ENCODE results near the gene TMCC2. TPM values are rescaled to one million over a fixed set of nuclear protein-coding genes. Genes with fewer than 3 reads are reported as not detected.

TMCC2 gene
- total and polyA plus RNA-seq, 2 of the 8 experiments (the other 6 are each of a cell fraction or from before 2014, with no cell fraction given): 6.7 to 6.8 TPM

DNA sequence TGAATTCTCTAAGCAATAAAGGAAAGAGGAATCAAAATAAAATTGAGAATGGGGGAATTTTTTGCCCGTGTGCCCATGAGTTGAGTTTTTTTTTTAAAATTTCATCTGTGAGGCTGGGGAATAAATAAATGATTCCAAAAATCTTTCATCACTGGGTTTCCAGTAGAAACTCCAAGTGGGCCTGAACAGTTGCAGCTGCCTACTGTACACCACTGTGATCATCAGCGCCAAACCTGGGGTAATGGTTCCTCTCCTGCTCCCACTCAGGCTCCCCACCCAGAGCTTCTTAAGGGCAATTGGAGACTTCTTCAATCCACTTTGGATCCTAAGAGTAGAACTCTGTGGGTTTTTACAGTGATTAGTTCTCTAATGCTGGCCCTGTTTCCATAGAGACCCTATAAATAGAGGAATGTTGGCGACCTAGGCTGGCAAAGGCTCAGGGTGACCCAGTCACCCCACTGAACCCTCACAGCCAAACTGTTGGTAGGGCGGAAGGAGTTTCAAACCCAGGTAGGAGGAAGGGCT is 9.3 kb downstream of the TMCC2 start:
- Histone ChIP-seq H2BK15ac (ENCODE audit: low read length) (no peak overlapping the region), H2BK5ac (ENCODE audit: low read depth, low read length) (no peak overlapping the region), H3K18ac (ENCODE audit: extremely low read depth, low read length) (no peak overlapping the region), H3K56ac (replicated peaks; ENCODE audit: insufficient read length, low read depth, low read length) (no peak overlapping the region), H3K27me3 (replicated peaks in 1 of 4; ENCODE audit: control insufficient read depth in 3 of 4, extremely low read depth in 1 of 4, insufficient read depth in 3 of 4, low read length in 3 of 4) (no peaks in the 10 kb centered on the region), H4K8ac (ENCODE audit: extremely low read depth, insufficient read depth, low read length) (no peak overlapping the region), H3K36me3 (ENCODE audit: control insufficient read depth in 2 of 4, insufficient read depth in 4 of 4, low read length in 3 of 4) (peaks cover 0 to 5% (median 1%) of the 10 kb centered on the region in 4 experiments; a peak in 3 of 8 replicates), H3K79me2 (ENCODE audit: control insufficient read depth in 1 of 2, insufficient read depth in 2 of 2, low read length in 2 of 2) (no peaks in the 10 kb centered on the region), H3K4me3 (ENCODE audit: extremely low read depth in 1 of 4, insufficient read depth in 2 of 4, low read depth in 3 of 4, low read length in 4 of 4) (no peak overlapping the region), H4K5ac (ENCODE audit: insufficient read length, low read depth, low read length) (no peak overlapping the region), H3K4ac (replicated peaks; ENCODE audit: insufficient read length, low read depth, low read length) (no peak overlapping the region), H3K9ac (replicated peaks in 1 of 4; ENCODE audit: extremely low read depth in 1 of 4, low read depth in 3 of 4, low read length in 3 of 4) (no peak overlapping the region), H2BK120ac (replicated peaks; ENCODE audit: low read depth, low read length) (no peak overlapping the region), H2BK12ac (ENCODE audit: low read depth, low read length) (no peak overlapping the region), H2BK20ac (ENCODE audit: low read length) (no peak overlapping the region), H4K20me1 (replicated peaks in 1 of 2; ENCODE audit: control insufficient read depth in 1 of 2, insufficient read depth in 2 of 2, low read length in 2 of 2) (peaks cover 0 to 1% of the 10 kb centered on the region in 2 experiments), H4K91ac (replicated peaks; ENCODE audit: insufficient read length, low read length) (no peak overlapping the region), H2AFZ (ENCODE audit: low read length) (no peak overlapping the region), H3K23me2 (ENCODE audit: low read depth, low read length) (no peaks in the 10 kb centered on the region), H3K4me2 (ENCODE audit: insufficient read depth in 1 of 2, low read depth in 2 of 2, low read length in 2 of 2) (no peak overlapping the region), H3K79me1 (ENCODE audit: low read depth, low read length) (peaks cover 2% of the 10 kb centered on the region; the same call in 1 of the 2 replicates), H3K9me3 (ENCODE audit: insufficient read depth in 2 of 2, low read depth in 1 of 2, low read length in 1 of 2) (no peaks in the 10 kb centered on the region), H3K27ac (ENCODE audit: low read depth, low read length) (no peak overlapping the region), H2AK5ac (ENCODE audit: low read depth, low read length) (no peak overlapping the region), H3K4me1 (replicated peaks in 1 of 4; ENCODE audit: control insufficient read depth in 3 of 4, insufficient read depth in 4 of 4, low read length in 3 of 4) (no peaks in the 10 kb centered on the region), H3K23ac (ENCODE audit: insufficient read length) (no peak overlapping the region), H3K14ac (ENCODE audit: insufficient read length) (no peak overlapping the region)
- no peak for TF ChIP-seq ASH2L (IDR thresholded peaks at IDR 0.05; ENCODE audit: low read length)
- TF ChIP-seq, protein P1, sequence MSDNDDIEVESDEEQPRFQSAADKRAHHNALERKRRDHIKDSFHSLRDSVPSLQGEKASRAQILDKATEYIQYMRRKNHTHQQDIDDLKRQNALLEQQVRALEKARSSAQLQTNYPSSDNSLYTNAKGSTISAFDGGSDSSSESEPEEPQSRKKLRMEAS (IDR thresholded peaks at IDR 0.05): no peak
- no peak for TF ChIP-seq BACH1 (IDR thresholded peaks at IDR 0.05; ENCODE audit: low read length)
- TF ChIP-seq CBX8 (IDR thresholded peaks at IDR 0.05; ENCODE audit: borderline replicate concordance, low read depth, low read length): no peak
- TF ChIP-seq CEBPB (IDR thresholded peaks at IDR 0.05; ENCODE audit: low read depth, low read length): no peak
- TF ChIP-seq POLR2A (IDR thresholded peaks at IDR 0.05; ENCODE audit: control extremely low read depth in 1 of 2, low read depth in 2 of 2, low read length in 2 of 2): no peak
- TF ChIP-seq HDAC2 (IDR thresholded peaks at IDR 0.05; ENCODE audit: borderline replicate concordance in 1 of 2, low read depth in 2 of 2, low read length in 2 of 2): no peak
- TF ChIP-seq RXRA (IDR thresholded peaks at IDR 0.05; ENCODE audit: insufficient read depth, low read depth, low read length): no peak
- 81% methylated on average over 4 of the region's 4 CpGs; no CpG with 5 or more reads in 1 of the 2 experiments for WGBS, 2 experiments (ENCODE audit: extremely low coverage in 1 of 2, insufficient coverage in 1 of 2, insufficient read length in 1 of 2, insufficient replicate concordance in 2 of 2, low coverage in 1 of 2, low lambda C conversion rate in 2 of 2, missing lambda C conversion rate in 1 of 2)
- DNase-seq (ENCODE audit: low read depth in 1 of 2, low spot score in 2 of 2) (no peak), FAIRE-seq (no peak)
- POLR2A ChIA-PET (ENCODE audit: partially characterized antibody): no interaction called here
- CTCF ChIA-PET (ENCODE audit: partially characterized antibody): interaction anchor here (1.3 to 40.8 kb wide), 5 partner anchors 8 to 99 kb away, joined by 3 to 1035 read pairs (median 5); partner anchors contain the start of gene TMCC2

Data from H1 (cell line).